NOMO-1 treated with DMSO at 0.1 percent for 48 hours (cell line): ENCODE results near the gene PCDH1.
"Not testable (repeated sequence)": the region's sequence is repeated elsewhere in the genome, so short reads cannot be mapped to it uniquely, and the experiment has no call there.

ENCODE experiments used
- DNase-seq: peaks from one replicate; lab custom pipeline; 2025; ENCODE audit not compliant: unreplicated experiment; lab: John Stamatoyannopoulos, UW

PCDH1 gene

DNA sequence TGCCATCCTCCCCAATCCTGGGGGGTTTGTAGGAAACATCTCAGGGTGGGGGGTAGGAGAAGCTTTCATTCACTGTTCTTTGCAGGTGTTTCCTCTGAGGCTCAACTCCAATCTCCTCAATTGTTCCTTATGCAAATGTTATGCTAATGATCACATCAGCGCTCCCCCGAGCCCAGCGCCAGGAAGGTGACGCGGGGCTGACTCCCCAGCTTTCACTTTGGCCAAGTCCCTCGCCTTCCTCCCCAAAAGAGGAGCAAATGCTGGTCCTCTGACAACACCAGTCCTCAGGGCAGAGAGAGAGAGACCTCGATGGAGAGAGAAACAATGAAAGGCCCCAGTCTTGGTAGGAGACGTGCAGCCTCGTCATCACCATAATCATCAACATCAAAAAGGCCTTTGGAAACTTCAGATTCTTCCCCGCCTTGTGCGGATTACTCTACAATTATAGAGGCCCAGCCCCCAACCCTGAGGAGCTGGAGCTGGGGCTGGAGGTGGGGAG, 39.1 kb downstream of the PCDH1 start:
- no peak for DNase-seq

DNA sequence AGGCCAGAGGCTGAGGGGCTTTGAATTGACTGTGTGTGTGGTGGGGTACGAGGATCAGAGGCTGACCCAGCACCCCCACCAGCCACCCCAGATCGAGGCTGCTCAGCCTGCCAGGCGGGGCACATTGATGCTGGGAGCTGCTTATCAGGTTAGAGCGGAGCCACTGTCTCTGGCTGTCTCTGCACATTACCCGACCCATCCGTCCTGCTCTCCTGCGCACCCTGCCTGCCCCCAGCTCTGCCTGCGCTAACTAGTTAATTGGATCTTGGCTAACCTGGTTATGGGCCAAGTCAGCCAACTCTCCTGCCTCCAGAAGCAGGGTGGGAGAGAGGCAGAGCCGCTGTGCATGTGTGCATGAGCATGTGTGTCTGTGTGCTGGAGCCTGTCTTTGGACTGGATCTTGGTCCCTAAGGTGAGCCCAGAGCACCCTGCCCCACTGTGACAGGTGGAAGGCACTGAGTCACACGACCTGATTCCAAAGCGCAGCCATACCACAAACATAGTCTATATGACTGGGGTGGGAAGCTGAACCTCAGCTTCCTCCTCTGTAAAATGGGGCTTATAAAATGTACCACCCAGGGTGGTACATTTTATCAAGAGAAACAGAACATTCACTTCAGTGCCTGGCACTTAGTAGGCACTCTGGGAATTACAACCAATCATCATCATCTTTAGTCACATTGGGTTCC, 39.7 kb downstream of the PCDH1 start:
- DNase-seq = no peak

DNA sequence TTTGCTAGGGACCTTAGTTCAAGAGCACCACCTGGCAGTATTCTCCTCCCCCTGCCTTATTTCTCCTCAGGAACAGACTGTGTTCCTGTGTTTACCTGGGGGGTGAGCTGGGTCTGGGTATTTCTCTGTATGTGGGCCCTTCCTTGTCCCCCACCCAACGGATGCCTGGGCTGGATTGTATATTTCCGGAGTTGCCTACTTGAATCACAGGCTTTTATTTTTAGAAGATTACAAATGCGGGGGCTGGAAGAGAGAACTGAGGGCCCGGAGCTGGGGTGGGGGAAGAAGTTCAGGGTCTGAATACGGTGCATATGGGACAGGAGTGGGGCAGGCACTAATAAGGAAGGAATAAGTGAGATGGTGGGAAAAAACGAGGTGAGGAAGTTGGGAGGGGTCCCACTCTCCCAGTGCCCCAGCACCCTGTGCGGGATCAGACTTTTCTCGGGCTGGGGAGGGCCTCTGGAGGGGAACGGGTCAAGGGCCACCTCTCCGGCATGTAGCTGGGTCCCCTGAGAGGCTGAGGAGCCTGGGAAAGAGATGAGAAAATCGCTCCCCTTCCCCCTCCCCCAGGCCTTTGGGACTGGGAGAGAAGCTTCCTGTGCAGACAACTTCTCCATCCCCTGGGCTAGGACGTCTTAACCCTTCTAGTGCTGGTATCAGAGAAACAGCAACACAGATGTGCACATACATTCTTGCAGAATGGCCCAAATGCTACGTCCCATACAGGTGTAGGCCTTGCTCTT, 42.1 kb downstream of the PCDH1 start:
- DNase-seq = no peak

DNA sequence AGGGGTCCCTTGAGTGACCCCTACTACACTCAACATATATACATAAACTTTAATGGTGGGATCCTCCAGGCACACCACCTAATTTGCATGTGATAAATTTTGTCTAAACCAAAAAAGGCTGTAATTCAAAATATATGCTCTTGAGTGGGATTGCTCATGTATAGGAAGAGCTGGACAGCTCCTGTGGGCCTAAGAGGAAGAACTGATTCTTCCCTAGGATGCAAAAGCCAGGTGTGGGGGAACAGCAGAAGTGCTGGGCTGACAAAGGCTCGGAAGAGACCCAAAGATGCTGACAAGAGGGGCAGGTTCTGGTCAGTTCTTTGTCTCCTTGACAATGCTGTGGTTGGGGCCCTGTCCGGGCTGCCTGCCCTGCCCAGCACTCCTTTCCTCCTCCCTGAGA, 43.9 kb downstream of the PCDH1 start:
- no peak for DNase-seq

DNA sequence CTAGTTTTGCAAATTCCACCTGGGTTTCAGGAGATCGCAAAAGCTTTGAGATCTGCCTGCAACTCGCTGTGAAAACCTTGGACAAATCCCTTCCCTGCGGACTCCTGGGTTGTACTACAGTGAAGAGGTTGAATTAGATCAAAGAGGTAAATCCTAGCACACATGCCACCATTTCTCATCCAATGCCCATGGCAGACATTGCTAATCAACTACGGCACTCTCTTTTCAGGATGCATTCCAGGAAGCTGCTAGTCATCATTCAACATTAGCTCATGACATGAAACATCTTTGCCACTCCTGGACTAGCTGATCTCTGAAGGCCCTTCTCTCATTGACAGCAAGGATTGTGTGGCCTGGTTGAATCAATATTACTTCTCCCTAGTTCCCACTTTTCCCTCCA, 46.1 kb downstream of the PCDH1 start:
- no peak for DNase-seq

DNA sequence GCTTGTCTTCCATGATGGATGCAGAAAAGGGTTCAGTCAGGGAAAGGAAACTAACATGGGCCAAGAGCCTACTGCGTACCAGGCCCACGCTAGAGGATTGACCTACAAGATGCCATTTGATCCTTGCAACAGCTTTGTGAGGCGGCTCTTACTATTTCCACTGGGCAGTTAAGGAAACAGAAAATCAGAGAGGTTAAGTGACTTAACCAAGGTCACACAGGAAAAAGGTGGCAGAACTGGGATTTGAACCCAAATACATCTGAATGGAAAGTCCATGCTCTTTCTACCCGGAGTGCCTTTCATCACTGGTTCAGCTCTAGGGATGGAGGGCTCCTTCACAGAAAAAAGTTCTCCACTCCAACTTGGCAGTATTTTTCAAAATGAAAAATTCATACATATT, 50.0 kb downstream of the PCDH1 start:
- no peak for DNase-seq

DNA sequence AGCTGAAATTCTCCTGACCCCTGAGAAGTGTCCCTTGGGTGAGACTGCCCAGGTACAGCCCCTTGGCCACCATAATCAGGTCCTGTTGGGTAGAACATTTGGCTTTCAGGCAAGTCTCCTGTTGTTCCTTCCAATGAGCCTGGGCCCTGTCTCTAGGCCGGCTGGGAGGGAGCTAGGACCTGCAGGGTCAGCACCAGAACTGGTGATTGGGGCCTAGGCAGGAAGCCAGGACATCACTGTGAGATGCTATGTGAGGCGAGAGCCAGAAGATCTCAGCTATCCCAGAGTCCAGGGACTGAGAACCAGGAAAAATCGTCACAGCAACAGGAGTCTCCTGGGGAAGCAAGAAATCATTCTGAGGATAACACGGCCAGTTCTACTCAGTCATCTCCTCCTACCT, 51.5 kb downstream of the PCDH1 start:
- no peak for DNase-seq

DNA sequence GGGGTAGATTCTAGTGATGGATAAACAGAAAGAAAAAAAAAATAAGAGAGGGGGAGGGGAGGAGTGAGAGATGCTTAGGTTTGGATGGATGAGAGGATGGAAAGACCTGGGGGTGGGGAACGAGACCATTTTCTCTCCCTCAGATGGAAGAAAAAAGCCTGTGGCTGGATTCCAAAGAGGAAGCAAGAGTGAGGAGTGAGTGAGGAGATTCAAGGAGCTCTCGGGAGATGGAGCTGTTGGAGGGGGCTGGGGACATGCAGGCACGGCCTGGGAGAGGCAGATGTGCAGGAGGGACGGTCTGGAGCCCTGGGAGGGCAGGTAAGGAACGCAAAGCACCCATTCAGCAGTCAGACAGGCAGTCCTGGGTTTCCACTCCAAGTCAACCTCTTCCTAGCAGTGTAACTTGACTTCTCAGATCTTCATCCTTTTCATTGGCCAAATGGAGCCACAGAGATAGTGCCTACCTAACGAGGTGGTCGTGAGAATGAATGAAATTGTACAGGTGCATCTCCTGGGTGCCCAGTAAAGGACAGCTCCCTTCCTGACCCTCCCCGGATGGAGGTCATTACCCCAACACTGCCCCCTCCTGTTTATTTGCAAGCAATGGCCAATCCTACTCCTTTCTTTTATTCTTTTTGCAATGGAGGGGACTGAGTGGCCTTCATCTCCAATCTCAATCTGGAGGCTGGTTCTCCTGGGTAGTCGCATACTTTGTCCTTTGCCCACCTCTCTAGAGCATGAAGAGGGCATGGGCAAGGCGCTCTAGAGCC, 52.2 kb downstream of the PCDH1 start:
- DNase-seq = no peak

DNA sequence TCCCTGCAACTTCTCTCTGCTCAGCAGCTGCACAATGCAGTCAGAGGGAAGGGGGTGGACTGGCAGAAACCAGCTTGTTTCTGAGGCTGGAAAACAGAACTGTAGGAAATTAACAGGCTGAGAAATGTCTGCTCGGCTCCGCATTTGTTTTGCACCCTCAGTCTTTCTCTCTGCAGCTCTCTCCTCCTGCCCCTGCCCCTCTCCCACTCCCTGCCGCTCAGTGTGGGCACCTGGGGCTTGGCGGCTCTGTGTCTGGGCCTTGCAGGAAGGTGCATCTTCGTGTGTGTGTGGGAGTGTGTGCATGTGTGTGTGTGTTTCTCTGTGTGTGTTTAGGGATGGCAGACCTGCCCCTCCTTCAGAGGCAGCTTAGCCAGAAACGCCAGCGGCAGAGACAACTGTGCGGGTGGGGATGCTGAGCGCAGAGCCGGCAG, 53.0 kb downstream of the PCDH1 start:
- no peak for DNase-seq

DNA sequence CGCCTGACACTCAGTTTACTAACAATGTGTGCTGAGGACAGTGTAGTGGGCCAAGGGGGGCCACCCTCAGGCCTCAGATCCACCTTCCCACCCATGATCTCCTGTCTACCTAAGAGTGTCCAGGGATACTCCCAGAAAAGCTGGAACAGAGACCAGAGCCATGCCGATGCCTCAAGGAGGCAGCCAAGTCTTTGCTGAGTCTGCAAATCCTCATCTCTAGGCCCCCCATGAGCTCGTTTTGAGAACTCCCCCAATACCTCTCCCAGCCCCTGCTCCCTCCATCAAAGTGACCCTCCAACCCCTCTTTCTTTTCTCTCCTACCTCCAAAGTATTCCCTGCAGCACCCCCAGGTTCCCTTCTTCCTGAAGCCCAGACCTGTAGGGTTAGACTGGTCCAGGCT, 53.5 kb downstream of the PCDH1 start:
- no peak for DNase-seq

DNA sequence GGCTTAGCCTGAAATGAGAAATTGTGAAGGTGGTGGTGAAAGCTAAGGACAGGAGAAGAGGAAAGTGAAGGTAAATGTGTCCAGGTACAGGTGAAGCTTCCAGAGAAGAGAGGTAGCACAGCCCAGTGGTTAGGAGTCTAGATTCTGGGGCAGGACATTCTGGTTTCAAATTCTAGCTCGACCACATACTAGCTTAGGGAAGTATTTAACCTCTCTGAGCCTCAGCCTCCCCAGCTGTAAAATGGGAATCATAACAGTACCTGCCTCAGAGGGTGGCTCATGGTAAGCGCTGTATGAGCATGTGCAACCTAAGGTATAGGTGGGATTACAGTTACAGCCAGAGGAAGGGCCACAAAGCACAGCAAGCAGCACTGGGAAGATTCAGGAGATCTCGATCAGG, 55.2 kb downstream of the PCDH1 start:
- no peak for DNase-seq

DNA sequence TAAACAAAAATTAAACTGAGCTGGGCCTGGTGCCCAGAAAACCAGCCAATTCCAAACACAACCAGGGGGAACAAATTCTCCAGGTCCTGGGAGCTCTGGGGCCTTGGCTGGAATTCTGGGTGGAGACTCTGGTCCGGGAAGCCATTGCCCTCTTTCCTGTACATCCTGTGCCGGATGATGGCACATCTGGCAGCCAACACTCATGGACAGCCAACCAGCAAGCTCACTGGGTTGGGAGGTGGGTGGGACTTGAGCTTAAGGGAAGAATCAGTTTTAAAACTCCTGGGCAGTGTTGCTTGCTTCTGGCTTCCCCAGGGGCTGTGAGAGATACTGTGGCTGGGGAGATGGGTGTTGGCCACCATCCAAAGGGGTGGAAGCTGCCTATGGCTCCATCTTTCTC, 56.1 kb downstream of the PCDH1 start:
- DNase-seq = no peak

DNA sequence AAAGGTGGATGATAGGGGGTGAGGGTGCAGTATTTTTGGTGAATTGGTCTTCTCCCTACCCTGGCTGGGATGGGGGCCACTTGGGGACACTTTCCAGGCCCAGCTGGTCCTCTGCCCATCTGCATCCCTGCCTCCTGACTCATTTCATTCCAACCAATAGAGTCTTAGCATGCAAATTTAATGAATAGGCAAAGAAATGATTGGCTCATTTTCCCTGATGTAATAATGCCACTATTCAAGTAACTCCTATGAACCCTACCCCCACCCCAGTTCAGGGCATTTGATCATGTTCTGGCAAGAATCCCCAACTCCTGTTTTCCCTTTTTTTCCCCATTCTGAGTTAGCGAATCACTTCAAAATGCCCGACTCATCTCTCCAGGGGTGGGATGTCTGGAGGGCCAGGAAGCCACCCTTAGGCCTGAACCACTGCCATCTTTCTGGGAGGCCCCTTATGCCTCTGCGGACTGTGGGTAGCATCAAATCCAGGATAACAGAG, 56.7 kb downstream of the PCDH1 start:
- DNase-seq = peak; percentile 36

DNA sequence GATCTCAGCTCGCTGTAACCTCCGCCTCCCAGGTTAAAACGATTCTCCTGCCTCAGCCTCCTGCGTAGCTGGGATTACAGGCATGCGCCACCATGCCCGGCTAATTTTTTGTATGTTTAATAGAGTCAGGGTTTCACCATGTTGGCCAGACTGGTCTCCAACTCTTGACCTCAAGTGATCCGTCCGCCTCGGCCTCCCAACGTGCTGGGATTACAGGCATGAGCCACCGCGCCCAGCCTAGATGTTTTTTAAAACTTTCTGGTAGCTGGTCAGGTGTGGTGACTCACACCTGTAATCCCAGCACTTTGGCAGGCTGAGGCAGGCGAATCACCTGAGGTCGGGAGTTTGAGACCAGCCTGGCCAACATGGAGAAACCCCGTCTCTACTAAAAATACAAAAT, 57.5 kb downstream of the PCDH1 start:
- not testable (repeated sequence) for DNase-seq

DNA sequence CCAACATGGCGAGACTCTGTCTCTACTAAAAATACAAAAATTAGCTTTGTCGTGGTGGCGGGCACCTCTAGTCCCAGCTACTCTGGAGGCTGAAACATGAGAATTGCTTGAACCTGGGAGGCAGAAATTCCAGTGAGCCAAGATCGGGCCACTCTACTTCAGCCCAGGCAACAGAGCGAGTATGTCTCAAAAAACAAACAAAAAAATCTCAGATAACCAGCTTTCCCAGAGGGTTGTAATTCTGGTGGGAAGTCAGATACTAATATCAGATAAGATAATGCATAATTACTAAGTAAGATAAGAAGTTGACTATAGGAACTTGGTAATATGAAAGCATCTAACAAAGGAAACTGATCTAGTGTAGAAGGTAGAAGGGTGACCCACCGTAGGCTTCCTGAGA, 60.6 kb downstream of the PCDH1 start:
- no peak for DNase-seq

DNA sequence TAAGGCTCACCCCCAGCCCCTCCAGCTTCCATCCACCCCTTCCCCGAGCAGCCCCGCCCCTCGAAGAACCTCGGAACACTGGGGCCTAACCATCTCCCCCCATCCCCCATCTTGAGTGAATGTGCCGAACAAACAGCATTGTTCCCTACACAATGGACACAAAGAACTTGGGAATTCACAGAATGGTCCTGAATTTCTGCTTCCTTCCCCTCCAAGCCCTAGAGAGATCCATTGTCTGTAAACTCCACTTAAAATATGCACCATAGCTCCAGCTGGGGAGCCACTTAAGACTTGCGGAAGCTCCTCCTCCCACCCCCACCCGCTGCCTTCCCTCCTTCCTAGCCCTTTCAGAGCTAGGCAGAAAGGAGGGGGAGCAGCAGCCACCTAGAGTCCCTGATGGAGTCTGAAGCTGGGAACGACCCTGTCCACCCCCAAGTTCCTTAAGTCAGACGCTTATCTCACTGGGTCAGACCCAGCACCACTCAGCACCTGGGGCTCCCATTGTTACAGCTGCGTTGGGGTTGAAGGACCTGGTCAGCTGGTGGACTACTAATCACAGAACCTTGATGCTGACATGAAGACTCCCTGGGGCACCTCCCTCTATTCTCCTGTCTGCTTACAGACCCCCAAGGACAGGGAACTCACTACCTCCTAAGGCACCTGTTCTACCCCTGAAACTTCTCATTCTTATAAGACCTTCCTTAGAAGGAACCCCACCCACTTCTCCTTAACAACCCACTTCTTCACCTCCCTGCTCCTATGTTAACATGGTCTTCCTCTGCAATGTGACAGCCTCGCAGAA, 61.4 kb downstream of the PCDH1 start:
- no peak for DNase-seq

DNA sequence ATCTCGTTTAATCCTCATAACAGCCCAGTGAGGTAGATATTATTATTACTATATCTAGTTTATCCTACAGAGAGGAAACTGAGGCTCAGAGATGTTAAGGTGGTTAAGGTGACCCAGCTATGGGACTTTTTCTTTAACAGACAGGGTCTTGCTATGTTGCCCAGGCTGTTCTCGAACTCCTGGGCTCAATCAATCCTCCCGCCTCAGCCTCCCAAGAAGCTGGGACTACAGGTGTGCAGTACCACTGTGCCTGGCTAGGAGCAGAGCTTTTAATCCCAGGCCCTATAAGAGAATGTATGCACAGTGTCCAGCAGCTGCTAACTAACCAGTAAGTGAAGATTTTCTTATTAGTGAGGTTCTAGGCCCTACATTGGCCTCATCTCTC, 62.4 kb downstream of the PCDH1 start:
- DNase-seq = no peak

DNA sequence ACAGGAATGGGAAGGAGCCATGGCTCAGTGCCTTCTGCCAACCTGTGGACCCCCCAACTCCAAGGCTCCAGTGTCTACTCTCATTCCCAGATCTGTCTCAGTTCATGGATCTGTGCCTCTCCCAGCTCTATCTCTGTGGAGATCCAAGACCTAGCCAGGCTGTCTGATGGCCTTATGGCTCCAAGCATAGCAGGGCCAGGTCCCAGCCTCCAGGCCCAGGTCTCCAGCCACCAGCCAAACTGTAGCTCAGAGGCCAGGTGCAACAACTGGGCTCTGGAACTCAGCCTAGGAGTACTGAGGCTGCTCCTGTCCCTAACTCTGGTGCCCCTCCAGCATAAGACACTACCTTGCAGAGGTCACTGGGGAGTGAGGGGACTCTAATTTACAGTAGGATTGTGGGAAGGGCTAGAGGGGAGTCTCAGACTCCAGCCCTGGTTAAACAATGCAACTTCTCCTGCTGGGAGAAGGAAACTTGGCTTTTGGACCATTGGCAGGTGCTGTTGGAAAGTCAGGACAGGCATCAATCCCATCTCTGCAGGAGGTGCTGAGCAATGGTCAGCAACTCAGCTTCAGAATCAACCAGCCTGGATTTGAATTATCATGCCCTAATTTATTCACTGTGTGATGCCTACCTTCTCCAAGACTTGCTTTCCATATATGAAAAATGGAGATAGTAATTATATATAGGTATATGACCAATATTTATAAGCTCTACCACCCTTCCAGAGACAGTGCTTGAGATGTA, 63.0 kb downstream of the PCDH1 start:
- DNase-seq = no peak

DNA sequence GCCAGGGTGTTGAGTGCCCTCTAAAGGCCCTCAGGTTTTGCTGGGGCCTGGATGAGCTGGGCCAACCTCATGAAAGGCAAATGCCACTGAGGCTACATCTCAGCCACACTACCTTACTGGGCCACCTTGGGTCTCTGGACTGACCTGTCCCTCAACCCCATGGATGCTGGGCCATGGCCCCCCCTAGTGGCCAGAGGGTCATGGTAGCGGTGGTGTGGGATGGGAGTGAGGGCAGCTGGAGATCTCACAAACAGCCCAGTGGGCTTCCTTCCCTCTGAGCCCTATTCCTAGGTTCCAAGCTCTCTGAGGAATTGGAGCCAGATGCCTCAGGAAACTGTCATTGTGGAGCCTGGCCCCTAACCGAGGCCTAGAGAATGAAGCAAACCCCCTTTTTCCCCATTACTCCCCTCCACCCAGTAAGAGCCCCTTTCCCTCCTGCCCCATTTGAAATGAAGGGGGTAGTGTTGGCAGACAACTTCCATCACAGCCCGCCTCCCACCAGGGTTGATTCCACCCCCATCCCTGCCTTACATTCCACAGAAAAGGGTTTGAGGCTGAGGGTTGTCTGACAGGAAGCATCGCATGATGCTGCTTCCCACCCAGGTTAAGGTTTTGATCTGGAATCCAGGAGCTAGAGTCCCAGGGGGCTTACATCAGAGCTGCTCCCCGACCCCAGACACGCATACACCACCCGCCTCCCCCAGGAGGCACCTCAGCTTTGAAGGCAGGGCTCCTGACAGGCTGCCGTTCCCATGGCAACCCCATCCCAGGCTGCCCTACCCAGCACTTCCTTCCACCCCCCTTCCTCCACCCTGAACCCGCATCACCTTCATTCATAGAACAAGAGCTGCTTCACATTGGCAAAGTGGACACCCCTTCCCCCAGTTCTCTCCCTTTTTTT, 63.9 kb downstream of the PCDH1 start:
- no peak for DNase-seq
